GM19238 (cell line): ENCODE results near the gene ERI3.

Source experiments
- DNase-seq: peaks from one replicate; pipeline ENCODE4 v3.0.0; 2011; ENCODE audit warnings: low spot score; ENCODE audit not compliant: insufficient read length

The ERI3 gene

GRCh38 chr1:44262414-44262813, 92.6 kb downstream of the ERI3 start:
- DNase-seq: no peak

DNA sequence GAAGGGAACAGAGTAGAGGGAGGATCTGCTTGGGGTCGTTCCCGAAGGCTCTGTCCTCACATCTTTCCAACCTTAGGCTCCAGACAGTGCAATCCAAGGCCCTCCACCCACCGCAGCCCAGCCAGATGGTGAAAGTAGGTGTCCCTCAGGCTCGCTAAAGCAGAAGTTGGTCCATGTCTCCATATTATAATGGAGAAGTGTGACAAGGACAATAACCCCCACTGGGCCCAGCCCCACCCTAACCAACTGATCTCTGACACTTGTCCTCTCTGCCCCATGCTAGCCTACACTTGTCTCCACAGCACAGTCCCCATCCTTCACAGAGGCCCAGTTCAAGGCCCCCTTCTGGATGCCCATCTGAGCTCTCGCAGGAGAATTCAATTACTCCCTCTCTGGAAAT, 93.1 kb downstream of the ERI3 start:
- DNase-seq: no peak

DNA sequence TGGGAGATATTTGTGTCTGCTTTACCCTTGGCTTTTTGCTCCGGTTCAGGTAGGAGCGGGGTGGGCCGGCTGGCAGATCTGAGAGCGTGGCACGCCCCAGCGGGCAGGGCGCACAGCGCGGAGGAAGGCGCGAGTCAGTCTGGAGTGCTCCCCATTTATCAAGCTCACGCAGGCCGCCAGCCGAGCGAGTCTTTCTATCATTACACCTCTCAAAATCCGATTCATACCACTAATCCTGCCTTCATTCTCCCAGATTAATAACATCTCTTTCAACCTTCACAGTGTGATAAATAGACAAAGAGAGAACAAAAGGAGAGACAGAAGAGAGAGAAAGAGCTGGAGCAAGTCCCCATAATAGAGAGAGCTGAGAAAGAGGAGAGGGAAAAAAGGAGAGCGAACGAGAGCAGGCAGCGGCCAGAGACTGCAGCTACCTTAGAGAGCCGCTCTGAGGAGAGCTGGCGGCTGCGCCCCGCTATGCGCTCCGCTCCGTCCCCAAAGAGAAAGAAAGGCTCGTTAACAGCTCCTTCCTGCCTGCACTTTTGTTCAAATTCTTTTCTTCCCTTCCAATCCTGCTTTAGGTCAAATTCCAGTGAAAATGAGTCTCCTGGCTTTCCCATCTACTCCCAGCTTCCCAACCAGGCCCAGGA, 93.8 kb downstream of the ERI3 start:
- no peak for DNase-seq

GRCh38 chr1:44260792-44261170, 94.3 kb downstream of the ERI3 start:
- DNase-seq: no peak

- DNase-seq: no peak
These were observed 96.0 kb downstream of the ERI3 start for GRCh38 chr1:44259090-44259489.

GRCh38 chr1:44256762-44257554, 98.1 kb downstream of the ERI3 start:
- DNase-seq: no peak

GRCh38 chr1:44254392-44254910, 100.6 kb downstream of the ERI3 start:
- no peak for DNase-seq

DNA sequence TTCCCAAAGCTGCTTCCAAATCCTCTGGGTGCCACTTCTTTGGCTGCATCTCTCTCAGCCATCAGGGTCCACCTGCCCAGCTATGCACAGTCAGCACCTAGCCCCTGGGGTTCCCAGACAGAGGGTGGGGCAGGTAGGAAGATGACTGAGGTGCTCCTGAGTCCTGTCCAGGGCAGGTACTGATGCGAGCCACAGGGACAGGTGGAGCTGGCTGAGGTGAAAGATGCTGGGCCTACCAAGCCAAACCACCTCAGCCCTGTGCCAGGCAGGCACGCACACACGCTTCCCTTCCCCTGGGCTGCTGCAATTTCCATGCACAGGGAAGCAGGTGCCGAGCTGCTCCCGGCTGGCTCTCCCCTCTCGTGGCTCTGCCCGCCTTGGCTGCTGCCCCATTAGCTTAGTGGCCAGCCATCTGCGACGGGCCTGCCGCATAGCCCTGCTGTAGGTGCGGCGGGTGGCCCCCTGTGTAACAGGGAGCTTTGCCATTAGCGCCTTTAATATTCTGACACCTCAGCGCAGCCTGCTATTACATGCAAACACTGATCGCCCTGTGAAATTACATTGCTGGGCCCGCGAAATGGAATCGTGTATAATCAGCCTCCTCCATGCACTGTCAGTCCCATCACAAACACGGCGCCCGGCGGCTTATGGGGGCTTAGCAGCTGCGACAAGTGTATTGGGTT, 102.9 kb downstream of the ERI3 start:
- no peak for DNase-seq

DNA sequence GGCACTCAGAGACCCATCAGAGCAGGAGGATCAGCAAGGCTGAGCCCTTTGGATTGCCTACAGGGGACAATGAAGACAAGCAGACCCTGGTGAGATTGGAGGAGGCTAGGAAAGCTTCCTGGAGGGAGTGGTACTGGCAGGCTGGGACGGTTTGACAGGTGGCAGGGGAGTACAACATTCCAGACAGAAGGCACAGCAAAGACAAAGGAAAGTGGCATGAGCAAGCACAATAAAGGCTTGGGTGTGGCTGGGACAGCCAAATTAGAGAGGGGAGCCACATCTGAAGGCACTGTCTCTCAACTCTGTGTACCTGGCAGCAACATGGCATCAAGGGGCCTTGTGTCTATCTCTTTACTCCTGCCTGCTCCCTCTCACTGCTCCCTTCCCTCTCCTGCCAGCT, 103.6 kb downstream of the ERI3 start:
- no peak for DNase-seq

- DNase-seq: no peak
These were observed 104.8 kb downstream of the ERI3 start for GRCh38 chr1:44250068-44250781.

GRCh38 chr1:44249543-44249942, 105.5 kb downstream of the ERI3 start:
- DNase-seq: no peak

DNA sequence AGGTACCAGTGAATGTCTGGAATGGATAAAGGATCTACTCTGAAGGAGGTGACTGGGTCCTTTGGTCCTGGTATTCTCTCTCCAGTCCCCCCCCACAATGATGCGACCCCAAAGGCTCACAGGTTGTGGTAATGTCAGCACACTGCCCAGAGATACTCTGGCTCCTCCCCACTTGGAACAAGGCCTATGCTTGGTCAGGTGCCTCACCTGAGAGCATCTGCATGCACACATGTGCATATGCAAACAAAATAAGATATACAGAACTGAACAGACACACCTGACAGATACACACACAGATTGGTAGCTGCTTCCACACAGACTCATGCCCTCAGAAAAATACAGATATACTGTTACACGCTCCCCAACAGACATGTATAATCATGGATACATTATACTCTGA, 108.3 kb downstream of the ERI3 start:
- DNase-seq: no peak

GRCh38 chr1:44244986-44245385, 110.1 kb downstream of the ERI3 start:
- DNase-seq: no peak

GRCh38 chr1:44243782-44244495, 111.1 kb downstream of the ERI3 start:
- no peak for DNase-seq

- no peak for DNase-seq
These were observed 112.3 kb downstream of the ERI3 start for GRCh38 chr1:44242746-44243145.

GRCh38 chr1:44240802-44241671, 114.0 kb downstream of the ERI3 start:
- DNase-seq: no peak

- no peak for DNase-seq
These were observed 115.1 kb downstream of the ERI3 start for GRCh38 chr1:44239961-44240371.

DNA sequence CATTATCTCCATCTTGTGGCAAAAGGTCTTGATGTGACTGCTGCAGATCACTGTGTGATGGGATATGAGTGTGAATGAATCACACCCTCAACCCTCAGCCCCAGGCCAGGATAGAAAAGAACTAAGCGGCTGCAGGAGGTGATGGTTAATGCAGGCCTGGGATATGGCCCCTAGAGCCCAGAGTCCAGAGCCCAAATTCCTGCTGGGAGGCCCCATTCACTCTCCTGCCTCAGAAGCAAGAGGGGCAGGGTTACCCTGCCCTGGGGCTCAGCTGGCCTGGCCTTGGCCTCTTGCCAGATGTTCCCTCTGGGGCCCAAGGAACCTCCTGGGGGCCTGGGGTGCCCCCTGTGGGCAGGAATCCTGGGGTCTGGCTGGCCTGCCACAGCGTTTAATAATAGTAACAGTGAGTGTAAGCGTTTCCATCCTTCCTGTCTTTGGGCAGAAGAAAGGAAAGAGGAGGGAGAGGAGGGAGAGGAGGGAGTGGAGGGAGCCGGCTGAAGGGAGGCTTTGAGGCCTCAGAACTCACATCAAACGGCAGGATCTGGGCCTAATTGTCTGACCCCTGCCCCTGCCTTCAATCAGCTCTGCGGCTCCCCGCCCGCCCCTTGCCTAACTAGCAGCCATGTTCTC, 115.6 kb downstream of the ERI3 start:
- DNase-seq: no peak

- DNase-seq: no peak
These were observed 116.4 kb downstream of the ERI3 start for GRCh38 chr1:44238660-44239059.
